ENCODE measurements around the gene RFX5. TPM values are rescaled to one million over a fixed set of nuclear protein-coding genes. Genes with fewer than 3 reads are reported as not detected.

RFX5 gene
- total and polyA plus RNA-seq, 9 of the 15 experiments (the other 6 are each of a cell fraction or from before 2014, with no cell fraction given): 3.8 to 48.2 (median 32.2) TPM

DNA sequence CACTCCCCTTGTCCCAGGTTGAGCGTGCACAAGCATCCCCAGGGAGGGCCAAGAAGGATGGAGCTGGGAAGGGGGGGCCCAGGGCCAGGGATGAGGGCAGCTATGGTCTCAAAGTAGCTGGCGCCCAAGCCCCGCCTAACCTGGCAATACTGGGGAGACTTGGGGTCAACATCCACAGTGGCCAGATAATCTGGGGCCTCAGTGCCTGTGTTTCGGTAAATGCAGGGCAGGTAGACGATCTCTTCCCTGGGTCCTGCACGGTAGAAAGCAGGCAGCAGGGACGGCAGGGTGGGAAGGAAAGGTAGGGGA is 22.2 kb upstream of the RFX5 start:
- H4K20me1 ChIP-seq (replicated peaks; ENCODE audit: control insufficient read depth, insufficient read depth, low read length): no peaks in the 10 kb centered on the region
- in situ Hi-C loops (cut with MboI) (no loop called here), intact Hi-C loops (cut with micrococcal nuclease) (no loop called here)
- H3K27ac ChIP-seq (ENCODE audit: extremely low read depth, low read depth, low read length): no peak overlapping the region
- ATAC-seq: no peak
- no peak for FAIRE-seq
- no peak overlapping the region for H3K4me2 ChIP-seq (ENCODE audit: insufficient read depth, low read length)
- ChIA-PET CTCF (ENCODE audit: low intra/inter-chr PET ratio) (no interaction called here), POLR2A (interaction anchor here (1.0 to 1.7 kb wide), 4 partner anchors 17 to 88 kb away, joined by 3 to 8 read pairs (median 6); partner anchors contain the start of gene ZNF687)
- peaks cover 16% of the 10 kb centered on the region for H3K79me2 ChIP-seq (ENCODE audit: control insufficient read depth, insufficient read depth, low read length)
- H3K9me3 ChIP-seq (replicated peaks; ENCODE audit: control insufficient read depth, insufficient read depth, low read depth, low read length): no peaks in the 10 kb centered on the region
- WGBS (ENCODE audit: insufficient coverage, low coverage, missing lambda C conversion rate): 90% methylated on average over 7 of the region's 7 CpGs
- H3K4me1 ChIP-seq (replicated peaks in 1 of 2; ENCODE audit: control insufficient read depth in 2 of 2, insufficient read depth in 2 of 2, low read length in 2 of 2): peaks cover 32 to 48% of the 10 kb centered on the region in 2 experiments
- no peak for DNase-seq (ENCODE audit: extremely low read depth in 1 of 4, low spot score in 3 of 4)
- H3K9me1 ChIP-seq (ENCODE audit: control insufficient read depth, insufficient read depth, low read length): no peaks in the 10 kb centered on the region
- TF ChIP-seq, protein P1, sequence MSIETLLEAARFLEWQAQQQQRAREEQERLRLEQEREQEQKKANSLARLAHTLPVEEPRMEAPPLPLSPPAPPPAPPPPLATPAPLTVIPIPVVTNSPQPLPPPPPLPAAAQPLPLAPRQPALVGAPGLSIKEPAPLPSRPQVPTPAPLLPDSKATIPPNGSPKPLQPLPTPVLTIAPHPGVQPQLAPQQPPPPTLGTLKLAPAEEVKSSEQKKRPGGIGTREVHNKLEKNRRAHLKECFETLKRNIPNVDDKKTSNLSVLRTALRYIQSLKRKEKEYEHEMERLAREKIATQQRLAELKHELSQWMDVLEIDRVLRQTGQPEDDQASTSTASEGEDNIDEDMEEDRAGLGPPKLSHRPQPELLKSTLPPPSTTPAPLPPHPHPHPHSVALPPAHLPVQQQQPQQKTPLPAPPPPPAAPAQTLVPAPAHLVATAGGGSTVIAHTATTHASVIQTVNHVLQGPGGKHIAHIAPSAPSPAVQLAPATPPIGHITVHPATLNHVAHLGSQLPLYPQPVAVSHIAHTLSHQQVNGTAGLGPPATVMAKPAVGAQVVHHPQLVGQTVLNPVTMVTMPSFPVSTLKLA (conservative IDR thresholded peaks at IDR 0.05): no peak
- TF ChIP-seq RBFOX2 (IDR thresholded peaks at IDR 0.05; ENCODE audit: low read depth, low read length) (0 out of 2 replicates have a peak, but pooled peaks have one; percentile 18), CEBPZ (IDR thresholded peaks at IDR 0.05; ENCODE audit: borderline replicate concordance, low read depth, low read length) (no peak)
- peaks cover 36% of the 10 kb centered on the region; the same call in 2 of the 3 replicates for H3K36me3 ChIP-seq (ENCODE audit: control insufficient read depth, insufficient read depth, low read length)
- no TSS peak for BruUV-seq (replicated peaks)
- no peak overlapping the region for H2AFZ ChIP-seq (ENCODE audit: low read depth, low read length)
- no peaks in the 10 kb centered on the region for H3K27me3 ChIP-seq (ENCODE audit: control insufficient read depth in 2 of 2, insufficient read depth in 2 of 2, low read length in 2 of 2)
- H3K4me3 ChIP-seq: no peak overlapping the region
- peak overlapping the region in 1 of 2 experiments; percentile 57; a peak in 1 of 4 replicates for H3K9ac ChIP-seq (ENCODE audit: insufficient read depth in 1 of 2, low read depth in 2 of 2, low read length in 2 of 2)

All from K562 (cell line).